Mesenchymal stem cell (in vitro differentiated cells and primary cell): ENCODE results near the gene GRIK4.

Source experiments
- DNase-seq: peaks from one replicate; pipeline ENCODE4 v3.0.0-alpha.2; 2013
- H2AFZ ChIP-seq: one replicate; pipeline ENCODE4 v1.6.1; 2013; ENCODE audit warnings: low read depth, mild to moderate bottlenecking, control low read depth, inconsistent platforms, low read length, moderate library complexity
- H2AK5ac ChIP-seq: 2 replicates; pipeline ENCODE4 v1.6.1; 2013; ENCODE audit warnings: low read length, moderate library complexity, mild to moderate bottlenecking, inconsistent platforms; ENCODE audit not compliant: severe bottlenecking
- H2BK120ac ChIP-seq: one replicate; pipeline ENCODE4 v1.6.1; 2013; ENCODE audit warnings: low read depth, mild to moderate bottlenecking, inconsistent platforms, low read length, moderate library complexity
- H2BK12ac ChIP-seq, 2 experiments: one replicate each; pipeline ENCODE4 v1.6.1; 2013; ENCODE audit warnings: inconsistent platforms in 2 of 2, low read length in 2 of 2, mild to moderate bottlenecking in 2 of 2, moderate library complexity in 2 of 2, control low read depth in 1 of 2
- H2BK15ac ChIP-seq: one replicate; pipeline ENCODE4 v1.6.1; 2013; ENCODE audit warnings: mild to moderate bottlenecking, low read depth, inconsistent platforms; ENCODE audit not compliant: poor library complexity, severe bottlenecking
- H2BK5ac ChIP-seq: 2 replicates; pipeline ENCODE4 v1.6.1; 2013; ENCODE audit warnings: low read depth, mild to moderate bottlenecking, low read length, control low read depth, inconsistent platforms; ENCODE audit not compliant: poor library complexity, severe bottlenecking
- H3K14ac ChIP-seq, 2 experiments: one replicate each; pipeline ENCODE4 v1.6.1; 2013; ENCODE audit warnings: inconsistent platforms in 2 of 2, low read length in 2 of 2, control low read depth in 1 of 2, mild to moderate bottlenecking in 1 of 2, moderate library complexity in 1 of 2
- H3K18ac ChIP-seq, 2 experiments: one replicate each; pipeline ENCODE4 v1.6.1; 2013; ENCODE audit warnings: inconsistent platforms in 2 of 2, low read length in 2 of 2, control low read depth in 1 of 2, low read depth in 1 of 2, mild to moderate bottlenecking in 1 of 2
- H3K23ac ChIP-seq, 2 experiments: one replicate each; pipeline ENCODE4 v1.6.1; 2013; ENCODE audit warnings: inconsistent platforms in 2 of 2, low read length in 2 of 2, mild to moderate bottlenecking in 2 of 2, moderate library complexity in 2 of 2, control low read depth in 1 of 2
- H3K27ac ChIP-seq: 2 replicates; pipeline ENCODE4 v1.5.1; 2013; ENCODE audit warnings: mild to moderate bottlenecking, moderate library complexity, low read length, control low read depth, inconsistent platforms; ENCODE audit not compliant: poor library complexity, severe bottlenecking
- H3K27me3 ChIP-seq, 2 experiments: 2 replicates each; pipeline versions ENCODE4 v1.6.1 to v1.7.0; 2013; ENCODE audit warnings: low read length in 2 of 2, mild to moderate bottlenecking in 2 of 2, moderate library complexity in 2 of 2, control low read depth in 1 of 2, inconsistent platforms in 1 of 2; ENCODE audit not compliant: control insufficient read depth in 1 of 2, insufficient read depth in 1 of 2
- H3K36me3 ChIP-seq, 2 experiments: 2 replicates each; pipeline versions ENCODE4 v1.6.1 to v1.7.0; 2013; ENCODE audit warnings: low read length in 2 of 2, control low read depth in 1 of 2, inconsistent platforms in 1 of 2, low read depth in 1 of 2, mild to moderate bottlenecking in 1 of 2; ENCODE audit not compliant: insufficient read depth in 2 of 2, control insufficient read depth in 1 of 2
- H3K4ac ChIP-seq, 2 experiments: one replicate each; pipeline ENCODE4 v1.6.1; 2013; ENCODE audit warnings: inconsistent platforms in 2 of 2, low read length in 2 of 2, mild to moderate bottlenecking in 2 of 2, moderate library complexity in 2 of 2, control low read depth in 1 of 2, low read depth in 1 of 2
- H3K4me1 ChIP-seq: 2 replicates; pipeline ENCODE4 v1.6.1; 2013; ENCODE audit warnings: low read depth, low read length, control low read depth; ENCODE audit not compliant: control insufficient read depth, insufficient read depth
- H3K4me2 ChIP-seq: 2 replicates; pipeline ENCODE4 v1.6.1; 2013; ENCODE audit warnings: low read length, mild to moderate bottlenecking, inconsistent platforms; ENCODE audit not compliant: poor library complexity, severe bottlenecking
- H3K4me3 ChIP-seq, 2 experiments: 2 replicates each; pipeline versions ENCODE4 v1.5.1 to v1.7.0; 2013; ENCODE audit warnings: low read length in 2 of 2, mild to moderate bottlenecking in 2 of 2, control low read depth in 1 of 2, low read depth in 1 of 2; ENCODE audit not compliant: insufficient read depth in 1 of 2
- H3K79me1 ChIP-seq: replicated peaks from 2 replicates; pipeline ENCODE4 v1.6.1; 2013; ENCODE audit warnings: mild to moderate bottlenecking, control low read depth, low read length, inconsistent platforms; ENCODE audit not compliant: poor library complexity, severe bottlenecking
- H3K9ac ChIP-seq: 2 replicates; pipeline ENCODE4 v1.7.0; 2013; ENCODE audit warnings: mild to moderate bottlenecking, low read length, moderate library complexity
- H3K9me3 ChIP-seq: 2 replicates; pipeline ENCODE4 v1.7.0; 2013; ENCODE audit warnings: mild to moderate bottlenecking, low read length; ENCODE audit not compliant: control insufficient read depth
- H4K8ac ChIP-seq: one replicate; pipeline ENCODE4 v1.6.1; 2013; ENCODE audit warnings: inconsistent platforms, mild to moderate bottlenecking, low read length, moderate library complexity
- H4K91ac ChIP-seq: one replicate; pipeline ENCODE4 v1.6.1; 2013; ENCODE audit warnings: mild to moderate bottlenecking, low read length, inconsistent platforms
- WGBS: methylation state at CpG from one replicate; pipeline ENCODE4 v1.1.7; 2013; ENCODE audit warnings: mixed read lengths; 5-methylcytosine and 5-hydroxymethylcytosine counted together

The GRIK4 gene

DNA sequence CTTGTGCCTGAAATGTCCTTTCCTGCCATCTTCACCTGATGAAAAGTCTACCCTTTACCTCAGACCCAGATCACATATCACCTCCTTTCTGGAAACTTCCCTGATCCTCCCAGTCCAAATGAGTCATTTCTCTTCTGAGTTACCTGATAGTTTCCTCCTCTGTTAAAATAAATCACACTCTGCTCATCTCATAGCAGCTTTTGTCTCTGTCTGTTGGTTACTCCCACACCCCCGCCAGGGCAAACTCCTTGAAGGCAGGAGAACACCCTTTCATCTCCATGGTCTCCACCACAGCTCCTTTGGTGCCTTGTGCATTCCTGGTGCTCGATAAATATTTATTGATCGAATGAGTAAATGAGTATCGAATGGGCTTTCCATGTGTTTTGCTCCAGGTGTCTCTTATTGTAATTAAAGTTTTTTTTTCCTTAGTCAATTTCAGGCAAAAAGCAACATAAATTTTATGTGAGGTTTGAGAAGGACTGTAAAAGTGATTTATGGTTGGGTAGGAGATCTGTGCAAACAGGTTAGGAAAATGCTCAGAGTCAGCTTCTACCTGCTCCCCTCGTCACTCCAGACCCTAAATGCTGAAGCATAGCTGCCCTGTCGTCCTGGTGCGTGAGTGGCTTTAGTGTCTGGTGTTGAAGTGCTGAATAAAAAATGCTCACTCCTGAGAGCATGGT, 178.2 kb downstream of the GRIK4 start:
- Histone ChIP-seq H3K4ac (no peak overlapping the region), H3K18ac (no peak overlapping the region), H4K91ac (no peak overlapping the region), H2AK5ac (no peak overlapping the region), H3K9me3 (no peaks in the 10 kb centered on the region), H4K8ac (no peak overlapping the region), H3K23ac (no peak overlapping the region), H3K4me1 (no peaks in the 10 kb centered on the region), H3K9ac (no peak overlapping the region), H3K36me3 (no peaks in the 10 kb centered on the region), H3K27me3 (peaks cover 63 to 70% of the 10 kb centered on the region in 2 experiments), H2AFZ (no peak overlapping the region), H2BK5ac (no peak overlapping the region), H3K79me1 (no peaks in the 10 kb centered on the region), H3K27ac (no peak overlapping the region), H2BK12ac (no peak overlapping the region), H3K14ac (no peak overlapping the region), H2BK120ac (no peak overlapping the region), H3K4me2 (no peak overlapping the region), H3K4me3 (no peak overlapping the region), H2BK15ac (no peak overlapping the region)
- no peak for DNase-seq
- WGBS = 87% methylated on average over 7 of the region's 7 CpGs

DNA sequence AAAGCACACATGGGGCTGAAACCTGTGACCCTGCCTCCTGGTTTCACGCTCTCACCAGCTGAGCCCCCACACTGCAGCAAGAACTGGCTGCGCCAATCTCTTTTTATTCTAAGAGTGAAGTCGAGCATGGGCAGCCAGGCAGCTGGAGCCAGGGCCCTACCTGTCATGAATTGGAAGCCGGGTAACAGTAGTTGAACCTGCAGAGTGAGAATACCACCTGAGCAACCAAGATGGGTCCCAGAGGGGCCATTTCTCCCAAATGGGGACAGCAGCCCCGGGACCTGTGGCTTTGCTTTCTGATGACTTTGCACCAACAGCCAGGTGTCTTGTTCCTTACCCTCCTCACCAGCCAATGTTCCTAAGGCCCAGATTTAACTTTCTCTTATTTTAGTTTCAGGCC, 178.9 kb downstream of the GRIK4 start:
- Histone ChIP-seq H3K4me3 (no peak overlapping the region), H3K4me2 (no peak overlapping the region), H3K27ac (no peak overlapping the region), H3K23ac (no peak overlapping the region), H3K4me1 (no peaks in the 10 kb centered on the region), H3K14ac (no peak overlapping the region), H3K36me3 (no peaks in the 10 kb centered on the region), H3K9me3 (no peaks in the 10 kb centered on the region), H2AFZ (no peak overlapping the region), H3K9ac (no peak overlapping the region), H2AK5ac (no peak overlapping the region), H2BK15ac (no peak overlapping the region), H2BK5ac (no peak overlapping the region), H3K4ac (no peak overlapping the region), H4K8ac (no peak overlapping the region), H3K79me1 (no peaks in the 10 kb centered on the region), H2BK12ac (no peak overlapping the region), H4K91ac (no peak overlapping the region), H2BK120ac (no peak overlapping the region), H3K27me3 (peaks cover 62 to 70% of the 10 kb centered on the region in 2 experiments), H3K18ac (no peak overlapping the region)
- WGBS = 85% methylated on average over 5 of the region's 5 CpGs
- no peak for DNase-seq

DNA sequence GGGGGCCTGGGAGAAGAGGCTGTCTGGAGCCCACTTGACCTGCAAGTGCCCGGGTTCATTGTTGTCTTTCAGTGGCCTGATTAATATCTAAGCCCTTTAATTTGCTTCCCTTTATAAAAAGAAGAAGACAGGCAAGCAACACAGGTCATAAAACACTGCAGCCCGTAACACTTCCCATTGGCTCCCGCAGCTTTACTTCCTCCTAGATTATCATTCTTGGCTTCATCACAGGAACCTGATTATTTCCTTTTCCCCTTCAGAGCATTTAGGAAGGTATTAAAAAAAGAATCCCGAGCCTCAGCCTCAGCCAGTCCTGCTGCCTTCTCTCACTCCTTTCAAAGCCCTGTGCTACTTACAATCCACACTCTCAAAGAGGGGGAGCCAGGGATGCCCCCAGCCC, 183.2 kb downstream of the GRIK4 start:
- Histone ChIP-seq H3K18ac (no peak overlapping the region), H4K91ac (no peak overlapping the region), H3K27me3 (peaks cover 57 to 60% of the 10 kb centered on the region in 2 experiments), H3K27ac (no peak overlapping the region), H3K23ac (no peak overlapping the region), H3K4me2 (no peak overlapping the region), H2AFZ (no peak overlapping the region), H2AK5ac (no peak overlapping the region), H3K79me1 (no peaks in the 10 kb centered on the region), H3K4me3 (no peak overlapping the region), H3K9ac (no peak overlapping the region), H3K36me3 (no peaks in the 10 kb centered on the region), H2BK15ac (no peak overlapping the region), H3K4ac (no peak overlapping the region), H2BK120ac (no peak overlapping the region), H4K8ac (no peak overlapping the region), H3K14ac (no peak overlapping the region), H3K4me1 (no peaks in the 10 kb centered on the region), H2BK12ac (no peak overlapping the region), H2BK5ac (no peak overlapping the region), H3K9me3 (no peaks in the 10 kb centered on the region)
- WGBS = 79% methylated on average over 4 of the region's 4 CpGs
- DNase-seq = no peak

DNA sequence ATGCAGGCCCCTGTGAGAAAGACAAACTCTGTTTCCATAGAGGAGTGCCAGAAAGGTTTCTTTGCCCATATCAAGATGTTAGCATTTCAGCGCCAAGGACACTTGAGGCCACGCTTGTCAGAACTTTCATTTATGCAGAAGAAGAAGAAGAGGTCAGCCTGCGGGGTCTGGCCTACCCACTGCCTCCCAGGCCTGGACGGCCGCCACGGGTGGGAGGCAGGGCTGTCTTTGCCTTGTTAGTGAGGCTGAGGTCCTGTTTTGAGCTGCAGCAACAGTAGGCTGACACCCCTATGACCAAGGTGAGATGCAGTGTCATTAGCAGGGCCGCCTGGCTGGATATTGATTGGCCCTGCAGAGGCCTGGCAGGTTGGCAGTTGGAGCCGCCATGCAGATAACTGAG, 183.9 kb downstream of the GRIK4 start:
- H2AK5ac ChIP-seq = no peak overlapping the region
- H3K4me2 ChIP-seq = no peak overlapping the region
- no peak overlapping the region for H3K4me3 ChIP-seq
- no peak overlapping the region for H2BK12ac ChIP-seq
- DNase-seq = no peak
- no peaks in the 10 kb centered on the region for H3K4me1 ChIP-seq
- H3K23ac ChIP-seq = no peak overlapping the region
- peaks cover 50 to 53% of the 10 kb centered on the region in 2 experiments for H3K27me3 ChIP-seq
- no peak overlapping the region for H3K14ac ChIP-seq
- H3K9ac ChIP-seq = no peak overlapping the region
- H2BK5ac ChIP-seq = no peak overlapping the region
- H3K9me3 ChIP-seq = no peaks in the 10 kb centered on the region
- H3K36me3 ChIP-seq = no peaks in the 10 kb centered on the region
- WGBS = 93% methylated on average over 8 of the region's 8 CpGs
- H3K27ac ChIP-seq = no peak overlapping the region
- no peak overlapping the region for H2AFZ ChIP-seq
- no peak overlapping the region for H4K91ac ChIP-seq
- no peak overlapping the region for H2BK120ac ChIP-seq
- no peaks in the 10 kb centered on the region for H3K79me1 ChIP-seq
- no peak overlapping the region for H4K8ac ChIP-seq
- H3K18ac ChIP-seq = no peak overlapping the region
- no peak overlapping the region for H2BK15ac ChIP-seq
- no peak overlapping the region for H3K4ac ChIP-seq
